IMR-90 (cell line): ENCODE results near the gene MORN5. TPM values are rescaled to one million over a fixed set of nuclear protein-coding genes. Genes with fewer than 3 reads are reported as not detected.
A peak's percentile ranks its signal among the peaks of the same experiment; 100 is the strongest.

ENCODE experiments used
- ATAC-seq: fragments of 200-7000 bp; cut with Tn5 transposase; 2 replicates; pipeline ENCODE4 v1.9.1; 2020; ENCODE audit warnings: low read depth, mild to moderate bottlenecking, moderate library complexity
- BruUV-seq: library from RNA; stranded (reverse); fragments of 400-500 nt; replicated peaks from 2 replicates; lab custom pipeline; 2021; lab: Mats Ljungman, UMichigan
- CTCF ChIA-PET: fragments of 300-600 bp; formaldehyde crosslinking; extraction: SDS; loops from one replicate; lab custom pipeline; 2021; ENCODE audit warnings: antibody characterized with exemption; lab: Yijun Ruan, JAX
- POLR2A ChIA-PET: fragments of 300-600 bp; sonication (Branson Sonifier 250); formaldehyde crosslinking; loops from one replicate; lab custom pipeline; 2022; ENCODE audit warnings: antibody characterized with exemption; ENCODE audit not compliant: unreplicated experiment; lab: Charles Lee
- DNase-seq: peaks from one replicate; pipeline ENCODE4 v3.0.0; 2013
- H2AFZ ChIP-seq: replicated peaks from 2 replicates; pipeline ENCODE3; 2013; ENCODE audit warnings: low read length, mild to moderate bottlenecking; ENCODE audit not compliant: poor library complexity
- H2AK5ac ChIP-seq: 2 replicates; pipeline ENCODE4 v1.6.1; 2013; ENCODE audit warnings: low read depth, low read length, inconsistent platforms
- H2AK9ac ChIP-seq: replicated peaks from 2 replicates; pipeline ENCODE3; 2013; ENCODE audit warnings: mild to moderate bottlenecking, low read depth, low read length, moderate library complexity; ENCODE audit not compliant: poor library complexity
- H2BK120ac ChIP-seq: 2 replicates; pipeline ENCODE4 v1.6.1; 2013; ENCODE audit warnings: low read depth, low read length, inconsistent platforms
- H2BK15ac ChIP-seq: 3 replicates; pipeline ENCODE4 v1.6.1; 2013; ENCODE audit warnings: low read depth, low read length, inconsistent platforms
- H2BK20ac ChIP-seq: 2 replicates; pipeline ENCODE4 v1.6.1; 2013; ENCODE audit warnings: low read depth, mild to moderate bottlenecking, inconsistent platforms, low read length, moderate library complexity
- H2BK5ac ChIP-seq: 2 replicates; pipeline ENCODE4 v1.6.1; 2013; ENCODE audit warnings: mild to moderate bottlenecking, low read depth, low read length, inconsistent platforms; ENCODE audit not compliant: poor library complexity, severe bottlenecking
- H3K14ac ChIP-seq: replicated peaks from 2 replicates; pipeline ENCODE4 v1.6.1; 2013; ENCODE audit warnings: low read depth, low read length, inconsistent platforms
- H3K18ac ChIP-seq: 2 replicates; pipeline ENCODE4 v1.6.1; 2013; ENCODE audit warnings: low read depth, low read length, control low read depth
- H3K23ac ChIP-seq: 2 replicates; pipeline ENCODE4 v1.6.1; 2013; ENCODE audit warnings: low read depth, low read length, inconsistent platforms
- H3K27ac ChIP-seq: 2 replicates; pipeline ENCODE4 v1.5.1; 2013; ENCODE audit warnings: mild to moderate bottlenecking, control low read depth, low read length; ENCODE audit not compliant: insufficient read depth
- H3K27me3 ChIP-seq: 2 replicates; pipeline ENCODE4 v1.6.1; 2013; ENCODE audit warnings: low read length; ENCODE audit not compliant: control insufficient read depth, insufficient read depth
- H3K36me3 ChIP-seq: 2 replicates; pipeline ENCODE4 v1.6.1; 2013; ENCODE audit warnings: low read length, mixed read lengths; ENCODE audit not compliant: control insufficient read depth, insufficient read depth
- H3K4ac ChIP-seq: 2 replicates; pipeline ENCODE4 v1.6.1; 2013; ENCODE audit warnings: low read depth, low read length, inconsistent platforms
- H3K4me1 ChIP-seq: 2 replicates; pipeline ENCODE4 v1.6.1; 2013; ENCODE audit warnings: low read length, mixed read lengths; ENCODE audit not compliant: control insufficient read depth, insufficient read depth
- H3K4me2 ChIP-seq: 2 replicates; pipeline ENCODE4 v1.6.1; 2013; ENCODE audit warnings: low read depth, mild to moderate bottlenecking, control low read depth, low read length, moderate library complexity
- H3K4me3 ChIP-seq: 2 replicates; pipeline ENCODE4 v1.5.1; 2013; ENCODE audit warnings: low read depth, mild to moderate bottlenecking, control low read depth, low read length, moderate library complexity; ENCODE audit not compliant: insufficient read depth
- H3K56ac ChIP-seq: 2 replicates; pipeline ENCODE4 v1.6.1; 2013; ENCODE audit warnings: low read length, inconsistent platforms; ENCODE audit not compliant: insufficient read depth; ENCODE audit errors: extremely low read depth
- H3K79me1 ChIP-seq, 2 experiments: 2 replicates each; pipeline ENCODE4 v1.6.1; 2013; ENCODE audit warnings: low read length in 2 of 2, inconsistent platforms in 1 of 2, low read depth in 1 of 2
- H3K9ac ChIP-seq: 2 replicates; pipeline ENCODE4 v1.6.1; 2013; ENCODE audit warnings: low read depth, low read length, control low read depth
- H3K9me1 ChIP-seq: 2 replicates; pipeline ENCODE4 v1.6.1; 2013; ENCODE audit warnings: low read length, inconsistent platforms; ENCODE audit not compliant: insufficient read depth
- H3K9me3 ChIP-seq: 2 replicates; pipeline ENCODE4 v1.6.1; 2013; ENCODE audit warnings: low read length; ENCODE audit not compliant: control insufficient read depth, insufficient read depth
- H4K20me1 ChIP-seq: 2 replicates; pipeline ENCODE4 v1.6.1; 2013; ENCODE audit warnings: low read length, inconsistent platforms; ENCODE audit not compliant: insufficient read depth
- H4K5ac ChIP-seq: 2 replicates; pipeline ENCODE4 v1.6.1; 2013; ENCODE audit warnings: mild to moderate bottlenecking, low read depth, low read length, control low read depth
- H4K8ac ChIP-seq, 2 experiments: 2 replicates each; pipeline ENCODE4 v1.6.1; 2013; ENCODE audit warnings: low read depth in 2 of 2, low read length in 2 of 2, control low read depth in 1 of 2, inconsistent platforms in 1 of 2
- H4K91ac ChIP-seq: 2 replicates; pipeline ENCODE4 v1.6.1; 2013; ENCODE audit warnings: low read depth, low read length, inconsistent platforms; ENCODE audit not compliant: insufficient read depth
- BHLHE40 ChIP-seq: fragments of 150-350 bp; IDR thresholded peaks from 2 replicates; pipeline ENCODE4 v1.6.1; 2016; ENCODE audit warnings: mild to moderate bottlenecking, low read depth, low read length
- CEBPB ChIP-seq: IDR thresholded peaks from 2 replicates; pipeline ENCODE4 v1.6.1; 2012; ENCODE audit warnings: low read depth, low read length, improper control_type of control experiment
- CHD1 ChIP-seq: IDR thresholded peaks from 2 replicates; pipeline ENCODE4 v1.6.1; 2012; ENCODE audit warnings: low read depth, low read length, improper control_type of control experiment
- ELK1 ChIP-seq: fragments of 150-350 bp; IDR thresholded peaks from 2 replicates; pipeline ENCODE4 v1.6.1; 2016; ENCODE audit warnings: low read depth, mild to moderate bottlenecking, low read length, moderate library complexity, borderline replicate concordance
- FOS ChIP-seq: fragments of 150-350 bp; IDR thresholded peaks from 2 replicates; pipeline ENCODE4 v1.6.1; 2016; ENCODE audit warnings: low read depth, low read length
- MAFK ChIP-seq: IDR thresholded peaks from 2 replicates; pipeline ENCODE4 v1.6.1; 2012; ENCODE audit warnings: low read depth, low read length, improper control_type of control experiment
- MAZ ChIP-seq: IDR thresholded peaks from 2 replicates; pipeline ENCODE4 v1.6.1; 2012; ENCODE audit warnings: low read depth, mild to moderate bottlenecking, low read length, improper control_type of control experiment, moderate library complexity, borderline replicate concordance
- MXI1 ChIP-seq: IDR thresholded peaks from 2 replicates; pipeline ENCODE4 v1.6.1; 2012; ENCODE audit warnings: low read depth, mild to moderate bottlenecking, low read length, moderate library complexity, borderline replicate concordance
- NFE2L2 ChIP-seq: fragments of 150-350 bp; IDR thresholded peaks from 2 replicates; pipeline ENCODE4 v1.6.1; 2016; ENCODE audit warnings: low read depth, mild to moderate bottlenecking, low read length
- POLR2A ChIP-seq: IDR thresholded peaks from 2 replicates; pipeline ENCODE4 v1.6.1; 2012; ENCODE audit warnings: mild to moderate bottlenecking, low read depth, low read length
- RCOR1 ChIP-seq: IDR thresholded peaks from 2 replicates; pipeline ENCODE4 v1.6.1; 2012; ENCODE audit warnings: mild to moderate bottlenecking, low read length, improper control_type of control experiment; ENCODE audit not compliant: insufficient replicate concordance
- RFX5 ChIP-seq: IDR thresholded peaks from 2 replicates; pipeline ENCODE4 v1.8.0; 2012; ENCODE audit warnings: low read depth, mild to moderate bottlenecking, low read length, moderate library complexity
- SMC3 ChIP-seq: fragments of 150-350 bp; IDR thresholded peaks from 2 replicates; pipeline ENCODE4 v1.6.1; 2016; ENCODE audit warnings: low read depth, mild to moderate bottlenecking, antibody characterized with exemption, low read length, moderate library complexity
- USF2 ChIP-seq: fragments of 150-350 bp; IDR thresholded peaks from 2 replicates; pipeline ENCODE4 v1.6.1; 2017; ENCODE audit warnings: mild to moderate bottlenecking, antibody characterized with exemption, low read length, low read depth
- WGBS, 2 experiments: methylation state at CpG; one replicate each; pipeline versions ENCODE4 v1.1.5 to v1.1.7; 2013; ENCODE audit warnings: missing lambda C conversion rate in 2 of 2; ENCODE audit not compliant: insufficient read length in 1 of 2; ENCODE audit errors: extremely low coverage in 2 of 2; 5-methylcytosine and 5-hydroxymethylcytosine counted together
- dilution Hi-C: fragments of 300-500 bp; cut with HindIII; formaldehyde crosslinking; loops from one replicate; pipeline ENCODE4 v1.14.3; 2018; ENCODE audit warnings: low sequenced_read_pairs; ENCODE audit not compliant: unreplicated experiment
- in situ Hi-C: fragments of 300-500 bp; cut with MboI; formaldehyde crosslinking; loops from 3 replicates; pipeline ENCODE4 v1.14.3; 2019; ENCODE audit warnings: low sequenced_read_pairs, inconsistent platforms, mixed read lengths
- intact Hi-C: fragments of 100-400 bp; cut with micrococcal nuclease; formaldehyde crosslinking; loops from 2 replicates; pipeline ENCODE4 v1.10.0; 2022
- polyA plus RNA-seq, 3 experiments: library from polyadenylated mRNA; depleted of rRNA; stranded (reverse); fragments of >200 nt; gene quantifications; 2 replicates each; pipeline ENCODE4 v1.2.3, GENCODE V29; 2012; ENCODE audit warnings: low replicate concordance in 1 of 3
- total RNA-seq: library from RNA; depleted of rRNA; stranded (reverse); fragments of >200 nt; gene quantifications from 2 replicates; pipeline ENCODE4 v1.2.3, GENCODE V29; 2012
- TF ChIP-seq, protein P1 (sequence below): conservative IDR thresholded peaks from 2 replicates; pipeline ENCODE4 v1.5.1; 2012; ENCODE audit warnings: mild to moderate bottlenecking, low read depth, low read length, improper control_type of control experiment

MORN5 gene
- total and polyA plus RNA-seq, 2 of the 4 experiments (the other 2 are of a cell fraction) = not detected

GRCh38 chr9:122236681-122237080 is 77.0 kb downstream of the MORN5 start:
- ATAC-seq = no peak

More at GRCh38 chr9:122236681-122237080, 77.0 kb downstream of the MORN5 start:
- H2AK5ac ChIP-seq = no peak overlapping the region
- H4K5ac ChIP-seq = no peak overlapping the region
- WGBS, 2 experiments = 85% methylated on average over 9 of the region's 10 CpGs; no CpG with 5 or more reads in 1 of the 2 experiments
- no peaks in the 10 kb centered on the region; the same call in 1 of the 2 replicates for H3K9me1 ChIP-seq
- H4K20me1 ChIP-seq = no peaks in the 10 kb centered on the region
- no peak overlapping the region for H2BK5ac ChIP-seq
- H3K14ac ChIP-seq = no peak overlapping the region
- no peaks in the 10 kb centered on the region; a peak in 1 of 4 replicates for H3K79me1 ChIP-seq
- no peak overlapping the region for H3K4me2 ChIP-seq
- peak; percentile 30 for DNase-seq
- H2BK20ac ChIP-seq = no peak overlapping the region
- no peaks in the 10 kb centered on the region for H3K4me1 ChIP-seq
- no peak overlapping the region for H3K56ac ChIP-seq
- H3K23ac ChIP-seq = no peak overlapping the region
- H3K4ac ChIP-seq = no peak overlapping the region
- H4K8ac ChIP-seq = no peak overlapping the region
- peaks cover 21% of the 10 kb centered on the region for H3K27me3 ChIP-seq
- no peak overlapping the region for H2BK15ac ChIP-seq
- no peak overlapping the region for H2AK9ac ChIP-seq
- H2AFZ ChIP-seq = no peak overlapping the region
- H3K4me3 ChIP-seq = no peak overlapping the region
- H3K9me3 ChIP-seq = no peaks in the 10 kb centered on the region
- POLR2A ChIA-PET = no interaction called here
- in situ Hi-C loops = no loop called here
- BruUV-seq = no TSS peak
- intact Hi-C loops = no loop called here
- no peak overlapping the region for H4K91ac ChIP-seq
- H3K36me3 ChIP-seq = peaks cover 11% of the 10 kb centered on the region
- no peak overlapping the region for H3K27ac ChIP-seq
- CTCF ChIA-PET = interaction anchor here (0.5 kb wide), 1 partner anchor 147 kb away, joined by 3 read pairs; no protein-coding TSS in a partner anchor
- TF ChIP-seq ELK1 (no peak), BHLHE40 (no peak), MAFK (no peak), MAZ (no peak), RFX5 (no peak), CHD1 (no peak), RCOR1 (no peak), CEBPB (no peak), SMC3 (no peak), FOS (no peak), USF2 (no peak), MXI1 (no peak), POLR2A (no peak), NFE2L2 (no peak)
- TF ChIP-seq, protein P1, sequence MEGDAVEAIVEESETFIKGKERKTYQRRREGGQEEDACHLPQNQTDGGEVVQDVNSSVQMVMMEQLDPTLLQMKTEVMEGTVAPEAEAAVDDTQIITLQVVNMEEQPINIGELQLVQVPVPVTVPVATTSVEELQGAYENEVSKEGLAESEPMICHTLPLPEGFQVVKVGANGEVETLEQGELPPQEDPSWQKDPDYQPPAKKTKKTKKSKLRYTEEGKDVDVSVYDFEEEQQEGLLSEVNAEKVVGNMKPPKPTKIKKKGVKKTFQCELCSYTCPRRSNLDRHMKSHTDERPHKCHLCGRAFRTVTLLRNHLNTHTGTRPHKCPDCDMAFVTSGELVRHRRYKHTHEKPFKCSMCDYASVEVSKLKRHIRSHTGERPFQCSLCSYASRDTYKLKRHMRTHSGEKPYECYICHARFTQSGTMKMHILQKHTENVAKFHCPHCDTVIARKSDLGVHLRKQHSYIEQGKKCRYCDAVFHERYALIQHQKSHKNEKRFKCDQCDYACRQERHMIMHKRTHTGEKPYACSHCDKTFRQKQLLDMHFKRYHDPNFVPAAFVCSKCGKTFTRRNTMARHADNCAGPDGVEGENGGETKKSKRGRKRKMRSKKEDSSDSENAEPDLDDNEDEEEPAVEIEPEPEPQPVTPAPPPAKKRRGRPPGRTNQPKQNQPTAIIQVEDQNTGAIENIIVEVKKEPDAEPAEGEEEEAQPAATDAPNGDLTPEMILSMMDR = no peak
- dilution Hi-C loops = no loop called here
- no peak overlapping the region for H3K9ac ChIP-seq
- no peak overlapping the region for H2BK120ac ChIP-seq
- H3K18ac ChIP-seq = no peak overlapping the region
